ENCODE results near the gene ATP6V1G1. TPM values are rescaled to one million over a fixed set of nuclear protein-coding genes. Genes with fewer than 3 reads are reported as not detected.
A peak's percentile ranks its signal among the peaks of the same experiment; 100 is the strongest.

The ATP6V1G1 gene, protein sequence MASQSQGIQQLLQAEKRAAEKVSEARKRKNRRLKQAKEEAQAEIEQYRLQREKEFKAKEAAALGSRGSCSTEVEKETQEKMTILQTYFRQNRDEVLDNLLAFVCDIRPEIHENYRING
- 100 to 1,000 TPM in 5 of 6 donors, 10 to 100 TPM in 1; 93.2 to 182 (median 133) TPM for total RNA-seq

DNA sequence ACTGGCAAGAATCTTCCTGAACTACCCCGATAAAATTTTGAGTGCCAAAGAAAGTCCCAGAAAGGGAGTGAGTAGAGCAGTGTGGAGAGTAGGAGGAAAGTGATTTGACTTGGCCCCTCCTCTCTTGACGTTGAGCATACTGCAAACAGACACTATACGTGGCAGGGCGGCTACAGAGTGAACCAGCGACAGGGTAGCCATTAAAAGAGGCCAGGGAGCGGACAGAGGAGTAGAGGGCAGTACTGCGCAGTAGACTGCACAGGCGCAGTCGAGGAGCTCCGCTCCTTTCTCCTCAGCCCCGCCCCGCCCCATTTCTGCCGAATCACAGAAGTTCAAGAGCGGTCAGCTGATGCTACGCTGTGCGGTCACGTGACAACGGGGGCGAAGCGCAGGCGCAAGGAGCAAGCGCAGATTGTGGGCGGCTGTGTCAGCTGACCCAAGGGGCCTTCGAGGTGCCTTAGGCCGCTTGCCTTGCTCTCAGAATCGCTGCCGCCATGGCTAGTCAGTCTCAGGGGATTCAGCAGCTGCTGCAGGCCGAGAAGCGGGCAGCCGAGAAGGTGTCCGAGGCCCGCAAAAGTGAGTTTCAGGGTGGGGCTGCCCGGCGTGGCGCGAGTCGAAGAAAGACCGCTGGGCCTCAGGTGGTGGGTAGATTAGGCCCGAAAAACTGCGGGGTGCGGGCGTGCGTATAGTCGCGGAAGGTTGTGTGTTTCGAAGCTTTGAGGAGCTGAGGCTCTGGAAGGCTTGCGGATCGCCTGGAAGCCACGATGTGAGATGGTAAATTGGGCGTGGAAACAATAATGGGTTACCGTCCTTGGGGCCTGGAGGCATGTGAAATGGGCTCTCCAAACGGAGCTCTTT, at the start of gene ATP6V1G1:
ATP6V1G1 (plus strand) TSS at position 425 of the 858 bp plus-strand sequence; CDS start at position 495, 70 bp downstream.
- Histone ChIP-seq H3K9me3 (no peaks in the 10 kb centered on the region), H3K4me3 (peak within 1 kb of the TSS; percentile 58 to 69 (median 65)), H3K36me3 (peaks cover 0 to 3% (median under 1%) of the 10 kb centered on the region in 4 donors), H3K27me3 (no peaks in the 10 kb centered on the region), H3K4me1 (peaks cover 41 to 45% (median 41%) of the 10 kb centered on the region in 4 donors), H3K27ac (peak within 1 kb of the TSS; percentile 88 to 95 (median 92))
- DNase-seq (peak; percentile 97 to 99), ATAC-seq (ENCODE audit: low FRiP score in 2 of 2) (peak; percentile 99)
- TF ChIP-seq CTCF (IDR thresholded peaks at IDR 0.05) (peak in 2 of 6 experiments; percentile 3 to 42), POLR2A (IDR thresholded peaks at IDR 0.05) (peak in 3 of 4 donors; percentile 94 to 98 (median 95)), POLR2AphosphoS5 (IDR thresholded peaks at IDR 0.05) (peak; percentile 97), EP300 (IDR thresholded peaks at IDR 0.05) (peak in 1 of 4 donors; percentile 68)
- 1% methylated on average over 40 to 52 of the region's 52 CpGs for WGBS, 2 donors

DNA sequence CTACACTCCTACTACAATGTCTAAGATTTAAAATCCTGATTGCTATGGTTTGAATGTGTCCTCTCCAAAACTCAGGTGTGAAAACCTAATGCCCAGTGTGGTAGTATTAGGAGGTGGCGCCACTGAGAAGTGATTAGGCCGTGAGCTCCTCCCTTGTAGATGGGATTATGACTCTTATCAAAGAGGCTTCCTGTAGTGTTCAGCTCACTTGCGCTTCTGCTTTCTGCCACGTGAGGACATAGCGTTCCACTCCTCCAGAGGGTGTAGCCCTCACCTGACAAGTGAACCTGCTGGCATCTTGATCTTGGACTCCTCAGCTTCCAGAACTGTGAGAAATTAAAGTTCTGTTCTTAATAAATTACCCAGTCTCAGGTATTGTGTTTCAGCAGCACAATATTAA, 49.3 kb upstream of the ATP6V1G1 start:
- Histone ChIP-seq H3K36me3 (no peaks in the 10 kb centered on the region), H3K27ac (no peak overlapping the region), H3K4me1 (no peaks in the 10 kb centered on the region), H3K9me3 (no peaks in the 10 kb centered on the region), H3K27me3 (no peaks in the 10 kb centered on the region), H3K4me3 (no peak overlapping the region)
- WGBS, 2 donors = 31 to 35% methylated on average over 2 to 5 of the region's 5 CpGs
- ATAC-seq (ENCODE audit: low FRiP score in 2 of 2) (peak; percentile 31 to 68), DNase-seq (peak in 1 of 2 donors; percentile 43)
- TF ChIP-seq POLR2A (IDR thresholded peaks at IDR 0.05) (no peak), CTCF (IDR thresholded peaks at IDR 0.05) (peak in 3 of 6 experiments; percentile 6 to 11 (median 10)), POLR2AphosphoS5 (IDR thresholded peaks at IDR 0.05) (no peak)

DNA sequence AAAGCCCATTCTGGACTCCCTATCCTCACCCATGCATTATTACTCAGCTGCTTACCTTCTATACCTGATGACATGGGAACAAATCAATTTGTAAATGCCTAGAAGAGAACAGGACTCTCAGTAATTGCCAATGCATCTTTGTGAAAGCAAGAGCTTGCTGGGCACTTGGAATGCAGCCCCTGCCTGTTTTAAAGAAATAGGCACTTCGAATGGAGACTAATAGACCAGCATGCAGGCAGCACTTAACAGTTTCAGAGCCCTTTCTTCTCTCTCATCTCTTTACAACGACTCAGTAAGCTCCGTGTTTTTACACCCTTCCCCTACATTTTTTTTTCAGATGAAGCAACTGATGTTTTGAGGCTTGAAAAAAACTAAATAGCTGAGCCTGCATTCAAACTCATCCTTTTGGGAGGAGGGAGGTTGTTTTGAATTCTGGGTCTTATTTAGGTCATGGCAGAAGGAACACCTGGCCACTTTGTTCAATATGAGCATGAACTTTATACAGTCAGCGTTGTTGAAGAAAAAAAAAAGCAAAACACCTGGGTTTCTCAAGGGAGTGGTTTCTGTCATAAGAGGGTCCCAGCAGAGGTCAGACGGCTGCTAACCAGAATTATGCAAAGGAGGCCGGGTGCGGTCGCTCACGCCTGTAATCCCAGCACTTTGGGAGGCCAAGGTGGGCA, 47.7 kb upstream of the ATP6V1G1 start:
- DNase-seq (peak in 1 of 2 donors; percentile 20), ATAC-seq (ENCODE audit: low FRiP score in 2 of 2) (no peak)
- Histone ChIP-seq H3K27me3 (no peaks in the 10 kb centered on the region), H3K9me3 (no peaks in the 10 kb centered on the region), H3K27ac (no peak overlapping the region), H3K4me3 (no peak overlapping the region), H3K36me3 (no peaks in the 10 kb centered on the region), H3K4me1 (no peaks in the 10 kb centered on the region)
- 69 to 76% methylated on average over 9 of the region's 9 CpGs for WGBS, 2 donors
- TF ChIP-seq POLR2A (IDR thresholded peaks at IDR 0.05) (no peak), EP300 (IDR thresholded peaks at IDR 0.05) (no peak), CTCF (IDR thresholded peaks at IDR 0.05) (no peak), POLR2AphosphoS5 (IDR thresholded peaks at IDR 0.05) (no peak)

- DNase-seq (no peak), ATAC-seq (ENCODE audit: low FRiP score in 2 of 2) (no peak)
- no peak for TF ChIP-seq CTCF (IDR thresholded peaks at IDR 0.05)
- TF ChIP-seq POLR2A (IDR thresholded peaks at IDR 0.05) = no peak
- TF ChIP-seq POLR2AphosphoS5 (IDR thresholded peaks at IDR 0.05) = no peak
- no peak for TF ChIP-seq EP300 (IDR thresholded peaks at IDR 0.05)
- H3K36me3 ChIP-seq = no peaks in the 10 kb centered on the region
- H3K9me3 ChIP-seq = no peaks in the 10 kb centered on the region
- H3K4me3 ChIP-seq = no peak overlapping the region
- WGBS, 2 donors = 62 to 73% methylated on average over 5 of the region's 5 CpGs
- no peaks in the 10 kb centered on the region for H3K27me3 ChIP-seq
- no peak overlapping the region for H3K27ac ChIP-seq
- no peaks in the 10 kb centered on the region for H3K4me1 ChIP-seq
These were observed 42.5 kb upstream of the ATP6V1G1 start for GRCh38 chr9:114545055-114545454.

All from upper lobe of left lung (tissue), 6 donors.